Uterus (tissue), 4 donors: ENCODE results near the gene SPC25. TPM values are rescaled to one million over a fixed set of nuclear protein-coding genes. Genes with fewer than 3 reads are reported as not detected.

ENCODE experiments used
- DNase-seq, 2 donors: peaks; one replicate each; pipeline ENCODE4 v3.0.0-alpha.2; 2019 to 2020
- H3K27ac ChIP-seq, 2 donors: fragments of 200-600 bp; sonication (generic); 1 replicate in 1 of 2; 2 replicates in 1 of 2; pipeline ENCODE4 v1.5.1; 2016 to 2018
- H3K27me3 ChIP-seq, 2 donors: fragments of 200-600 bp; sonication (generic); one replicate each; pipeline ENCODE4 v1.5.1; 2018 to 2019; ENCODE audit warnings: control low read depth in 1 of 2
- H3K36me3 ChIP-seq, 2 donors: fragments of 200-600 bp; sonication (generic); one replicate each; pipeline ENCODE4 v1.5.1; 2019; ENCODE audit warnings: control low read depth in 1 of 2
- H3K4me1 ChIP-seq, 2 donors: fragments of 200-600 bp; sonication (generic); one replicate each; pipeline ENCODE4 v1.5.1; 2018 to 2019; ENCODE audit warnings: control low read depth in 1 of 2
- H3K4me3 ChIP-seq, 2 donors: fragments of 200-600 bp; sonication (generic); 1 replicate in 1 of 2; 2 replicates in 1 of 2; pipeline ENCODE4 v1.5.1; 2018 to 2019; ENCODE audit warnings: mild to moderate bottlenecking in 1 of 2
- H3K9me3 ChIP-seq, 2 donors: fragments of 200-600 bp; sonication (generic); one replicate each; pipeline ENCODE4 v1.5.1; 2019; ENCODE audit warnings: control low read depth in 1 of 2
- POLR2A ChIP-seq, 2 donors: fragments of 450-650 bp; IDR thresholded peaks; one replicate each; pipeline ENCODE4 v1.6.1; 2016; ENCODE audit warnings: antibody characterized with exemption in 2 of 2, mild to moderate bottlenecking in 1 of 2, moderate library complexity in 1 of 2
- intact Hi-C: fragments of 100-400 bp; cut with DNase I; formaldehyde crosslinking; loops from one replicate; pipeline ENCODE4 v1.15.1; 2023; ENCODE audit warnings: low total_unique reads
- total RNA-seq, 4 donors: library from RNA; depleted of rRNA in 3 of 4; stranded (reverse); fragments of >200 nt in 3 of 4; gene quantifications; one replicate each; pipeline versions ENCODE4 v1.1.0 to v1.2.4, GENCODE V29; 2014 to 2023
- TF ChIP-seq, protein P1 (sequence below), 4 experiments: fragments of 200-600 bp in 2 of 4; fragments of 450-650 bp in 2 of 4; sonication (generic) in 2 of 4; IDR thresholded peaks; one replicate each; pipeline ENCODE4 v1.5.1; 2016 to 2019; ENCODE audit warnings: antibody characterized with exemption in 4 of 4, mild to moderate bottlenecking in 2 of 4, moderate library complexity in 1 of 4
- donor health status: DM: yes; HTN: yes; CAD: no.

Gene SPC25
- total RNA-seq, 4 donors from 2014 or later = 0.43 to 9.5 TPM; not detected in 2

- H3K4me1 ChIP-seq = no peaks in the 10 kb centered on the region
- H3K9me3 ChIP-seq = no peaks in the 10 kb centered on the region
- no peak overlapping the region for H3K4me3 ChIP-seq
- no peak for DNase-seq
- no peak overlapping the region for H3K27ac ChIP-seq
- no peak for TF ChIP-seq POLR2A (IDR thresholded peaks at IDR 0.05)
- TF ChIP-seq, protein P1, sequence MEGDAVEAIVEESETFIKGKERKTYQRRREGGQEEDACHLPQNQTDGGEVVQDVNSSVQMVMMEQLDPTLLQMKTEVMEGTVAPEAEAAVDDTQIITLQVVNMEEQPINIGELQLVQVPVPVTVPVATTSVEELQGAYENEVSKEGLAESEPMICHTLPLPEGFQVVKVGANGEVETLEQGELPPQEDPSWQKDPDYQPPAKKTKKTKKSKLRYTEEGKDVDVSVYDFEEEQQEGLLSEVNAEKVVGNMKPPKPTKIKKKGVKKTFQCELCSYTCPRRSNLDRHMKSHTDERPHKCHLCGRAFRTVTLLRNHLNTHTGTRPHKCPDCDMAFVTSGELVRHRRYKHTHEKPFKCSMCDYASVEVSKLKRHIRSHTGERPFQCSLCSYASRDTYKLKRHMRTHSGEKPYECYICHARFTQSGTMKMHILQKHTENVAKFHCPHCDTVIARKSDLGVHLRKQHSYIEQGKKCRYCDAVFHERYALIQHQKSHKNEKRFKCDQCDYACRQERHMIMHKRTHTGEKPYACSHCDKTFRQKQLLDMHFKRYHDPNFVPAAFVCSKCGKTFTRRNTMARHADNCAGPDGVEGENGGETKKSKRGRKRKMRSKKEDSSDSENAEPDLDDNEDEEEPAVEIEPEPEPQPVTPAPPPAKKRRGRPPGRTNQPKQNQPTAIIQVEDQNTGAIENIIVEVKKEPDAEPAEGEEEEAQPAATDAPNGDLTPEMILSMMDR (IDR thresholded peaks at IDR 0.05) = no peak
- no peaks in the 10 kb centered on the region for H3K27me3 ChIP-seq
- H3K36me3 ChIP-seq = no peaks in the 10 kb centered on the region
- intact Hi-C loops = no loop called here
Measured at GRCh38 chr2:168910330-168910729, 20.1 kb upstream of the SPC25 start.

- intact Hi-C loops = no loop called here
- Histone ChIP-seq H3K36me3 (no peaks in the 10 kb centered on the region), H3K27ac (no peak overlapping the region), H3K4me1 (no peaks in the 10 kb centered on the region), H3K4me3 (no peak overlapping the region), H3K27me3 (no peaks in the 10 kb centered on the region), H3K9me3 (no peaks in the 10 kb centered on the region)
- TF ChIP-seq POLR2A (IDR thresholded peaks at IDR 0.05) = no peak
- TF ChIP-seq, protein P1 (IDR thresholded peaks at IDR 0.05) = no peak
- no peak for DNase-seq
Measured at GRCh38 chr2:168907940-168908662, 17.9 kb upstream of the SPC25 start.

GRCh38 chr2:168904358-168904757, 14.1 kb upstream of the SPC25 start:
- no peaks in the 10 kb centered on the region for H3K27me3 ChIP-seq
- no peaks in the 10 kb centered on the region for H3K36me3 ChIP-seq
- no peaks in the 10 kb centered on the region for H3K4me1 ChIP-seq
- intact Hi-C loops = no loop called here
- no peak for DNase-seq
- TF ChIP-seq POLR2A (IDR thresholded peaks at IDR 0.05) = no peak
- TF ChIP-seq, protein P1 (IDR thresholded peaks at IDR 0.05) = no peak
- no peak overlapping the region for H3K27ac ChIP-seq
- H3K4me3 ChIP-seq = no peak overlapping the region
- H3K9me3 ChIP-seq = no peaks in the 10 kb centered on the region

DNA sequence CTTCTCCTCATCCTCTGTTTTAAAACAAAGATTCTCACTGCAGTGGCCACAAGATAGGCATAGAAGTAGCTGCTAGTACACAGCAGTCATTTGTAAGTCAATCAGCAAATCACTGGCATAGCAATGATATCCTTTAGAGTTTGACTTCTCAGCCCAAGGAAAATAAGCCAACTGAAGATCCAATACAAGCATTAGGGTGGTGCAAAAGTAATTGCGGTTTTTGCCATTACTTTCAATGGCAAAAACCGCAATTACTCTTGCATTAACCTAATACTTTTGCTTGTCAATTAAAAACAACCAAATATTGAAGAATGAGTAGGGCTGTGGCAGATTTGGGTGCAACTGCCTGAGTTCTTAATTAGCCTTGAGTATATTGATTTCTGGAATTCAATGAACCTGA, 13.7 kb upstream of the SPC25 start:
- DNase-seq = no peak

DNA sequence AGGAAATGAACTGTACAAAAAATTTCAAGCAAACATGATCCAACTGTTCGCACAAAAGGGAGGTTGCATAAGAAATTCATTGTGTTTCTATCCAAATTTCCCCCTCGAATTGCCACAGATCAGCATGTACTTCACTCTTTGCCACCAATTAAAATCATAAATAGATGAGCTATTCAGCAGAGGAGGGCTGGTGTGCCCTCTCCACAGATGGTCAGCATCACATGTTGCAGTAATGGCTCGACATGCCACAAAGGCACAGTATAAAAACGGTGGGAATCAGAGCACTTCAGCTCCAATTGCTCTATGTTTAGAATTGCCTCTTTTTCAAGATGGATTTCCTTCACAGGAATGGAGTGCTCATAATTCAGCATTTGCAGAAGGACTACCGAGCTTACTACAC, 10.8 kb upstream of the SPC25 start, which contains the start of gene G6PC2:
TSS of gene G6PC2 (plus strand) at position 289 of the 400 bp plus-strand sequence. CDS start at position 330, 41 bp downstream.
- Histone ChIP-seq H3K27ac (no peak within 1 kb of the TSS), H3K4me1 (no peaks in the 10 kb centered on the region), H3K4me3 (no peak within 1 kb of the TSS), H3K27me3 (no peaks in the 10 kb centered on the region), H3K36me3 (no peaks in the 10 kb centered on the region), H3K9me3 (no peaks in the 10 kb centered on the region)
- no peak for DNase-seq
- TF ChIP-seq, protein P1 (IDR thresholded peaks at IDR 0.05) = no peak
- TF ChIP-seq POLR2A (IDR thresholded peaks at IDR 0.05) = no peak
- intact Hi-C loops = no loop called here

More for the DNA sequence above, 13.7 kb upstream of the SPC25 start:
- H3K4me3 ChIP-seq = no peak overlapping the region
- TF ChIP-seq, protein P1 (IDR thresholded peaks at IDR 0.05) = no peak
- TF ChIP-seq POLR2A (IDR thresholded peaks at IDR 0.05) = no peak
- H3K27me3 ChIP-seq = no peaks in the 10 kb centered on the region
- intact Hi-C loops = no loop called here
- H3K9me3 ChIP-seq = no peaks in the 10 kb centered on the region
- H3K36me3 ChIP-seq = no peaks in the 10 kb centered on the region
- no peak overlapping the region for H3K27ac ChIP-seq
- H3K4me1 ChIP-seq = no peaks in the 10 kb centered on the region
